CD4-positive, alpha-beta T cell treated with Interleukin-4 for 1 hour (primary cell): ENCODE measurements around the gene THAP10.
"Not testable (repeated sequence)": the region's sequence is repeated elsewhere in the genome, so short reads cannot be mapped to it uniquely, and the experiment has no call there.

Experiments used
- DNase-seq, 2 donors: peaks; one replicate each; pipeline ENCODE4 v3.0.0-alpha.2; 2020 to 2022

Gene THAP10

GRCh38 chr15:70892002-70892911, at the start of gene THAP10, which contains the start of gene LRRC49:
Gene THAP10, minus strand, starts transcription at chr15:70892433. Its CDS starts 161 bp downstream, at chr15:70892272.
Gene LRRC49, plus strand, starts transcription at chr15:70892826. Its CDS starts 69 bp downstream, at chr15:70892895.
- DNase-seq: peak; percentile 55 to 59

GRCh38 chr15:70936326-70936725, 44.1 kb upstream of the THAP10 start:
- DNase-seq: no peak

GRCh38 chr15:70935631-70936030, 43.4 kb upstream of the THAP10 start:
- no peak for DNase-seq

- no peak for DNase-seq
These were observed 41.2 kb upstream of the THAP10 start for GRCh38 chr15:70933411-70933810.

- DNase-seq: no peak
These were observed 40.2 kb upstream of the THAP10 start for GRCh38 chr15:70932397-70932796.

GRCh38 chr15:70931821-70932220, 39.6 kb upstream of the THAP10 start:
- no peak for DNase-seq

- DNase-seq: not testable (repeated sequence)
These were observed 34.7 kb upstream of the THAP10 start for GRCh38 chr15:70926914-70927313.

GRCh38 chr15:70923311-70924080, 31.3 kb upstream of the THAP10 start:
- no peak for DNase-seq

- DNase-seq: no peak
These were observed 29.9 kb upstream of the THAP10 start for GRCh38 chr15:70922119-70922518.

GRCh38 chr15:70920981-70921696, 28.9 kb upstream of the THAP10 start:
- DNase-seq: no peak

- no peak for DNase-seq
These were observed 25.7 kb upstream of the THAP10 start for GRCh38 chr15:70917955-70918354.

- no peak for DNase-seq
These were observed 24.3 kb upstream of the THAP10 start for GRCh38 chr15:70916531-70916930.

GRCh38 chr15:70912187-70912586, 20.0 kb upstream of the THAP10 start:
- DNase-seq: no peak

GRCh38 chr15:70910958-70911357, 18.7 kb upstream of the THAP10 start:
- DNase-seq: no peak

GRCh38 chr15:70907784-70908471, 15.7 kb upstream of the THAP10 start:
- no peak for DNase-seq

GRCh38 chr15:70906842-70907241, 14.6 kb upstream of the THAP10 start:
- DNase-seq: no peak

GRCh38 chr15:70902107-70902506, 9.9 kb upstream of the THAP10 start:
- no peak for DNase-seq

- DNase-seq: no peak
These were observed 803 bp upstream of the THAP10 start for GRCh38 chr15:70892912-70893560.

- DNase-seq: no peak
These were observed 9.9 kb downstream of the THAP10 start for GRCh38 chr15:70882361-70882760.

GRCh38 chr15:70880781-70881180, 11.5 kb downstream of the THAP10 start:
- DNase-seq: no peak

- DNase-seq: no peak
These were observed 12.8 kb downstream of the THAP10 start for GRCh38 chr15:70879401-70879800.

GRCh38 chr15:70876683-70877082, 15.6 kb downstream of the THAP10 start:
- DNase-seq: no peak
